HG02870 (cell line): ENCODE results near the gene PPP1CC.
"Not testable (repeated sequence)": the region's sequence is repeated elsewhere in the genome, so short reads cannot be mapped to it uniquely, and the experiment has no call there.

Experiments
- ATAC-seq: cut with Tn5 transposase; IDR thresholded peaks from one replicate; pipeline ENCODE4 v1.9.1; 2021; ENCODE audit warnings: mild to moderate bottlenecking, moderate library complexity; ENCODE audit not compliant: unreplicated experiment

PPP1CC gene

DNA sequence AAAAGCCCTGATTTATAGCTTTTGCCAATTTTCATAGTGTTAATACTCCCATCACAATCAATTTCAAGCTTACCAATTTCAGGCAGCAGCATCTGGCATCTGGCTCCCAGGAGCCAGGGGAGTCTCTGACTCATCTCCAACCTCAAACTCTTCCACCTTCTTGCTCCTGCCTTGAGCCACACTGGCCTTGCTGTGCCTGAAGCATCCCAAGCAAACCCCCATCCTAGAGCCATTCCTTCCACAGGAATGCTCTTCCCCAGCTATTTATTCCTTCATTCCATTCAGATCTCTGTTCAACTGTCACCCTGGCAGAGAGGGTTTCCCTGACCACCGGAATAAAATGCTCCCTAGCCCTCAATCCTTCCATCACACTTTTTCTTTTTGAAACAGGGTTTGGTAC is 13.9 kb upstream of the PPP1CC start:
- no peak for ATAC-seq

DNA sequence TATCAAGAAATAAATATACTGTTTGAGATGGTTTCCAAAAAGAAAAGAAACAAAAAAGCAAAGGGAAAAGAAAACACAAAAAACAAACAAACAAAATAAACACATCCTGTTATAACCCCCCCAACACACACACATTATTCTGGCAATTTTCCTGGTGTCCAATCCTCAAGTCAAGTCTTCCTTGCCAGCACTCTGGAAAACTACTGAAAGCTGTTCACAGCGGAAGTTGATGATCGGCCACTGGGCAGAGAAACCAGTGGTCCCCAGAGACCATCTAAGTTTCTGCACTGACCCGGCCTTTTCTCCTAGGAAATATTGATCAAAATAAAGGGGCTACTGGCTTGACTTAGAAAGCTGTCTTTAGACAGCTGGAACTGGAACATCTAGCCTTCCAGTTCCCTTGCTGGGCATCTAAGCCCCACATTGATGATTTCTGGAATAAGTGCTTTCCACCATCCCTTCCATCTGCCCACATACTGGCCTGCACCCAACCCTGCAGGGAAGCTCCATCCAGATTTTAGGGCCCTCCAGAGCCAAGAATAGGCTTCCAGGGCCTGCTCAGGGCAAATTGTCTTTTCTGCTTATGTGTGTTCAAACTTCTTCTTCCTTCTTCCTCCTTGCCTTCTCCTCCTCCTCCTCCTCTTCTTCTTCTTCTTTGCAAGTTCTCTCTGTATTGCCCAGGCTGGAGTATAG is 11.6 kb upstream of the PPP1CC start:
- no peak for ATAC-seq

DNA sequence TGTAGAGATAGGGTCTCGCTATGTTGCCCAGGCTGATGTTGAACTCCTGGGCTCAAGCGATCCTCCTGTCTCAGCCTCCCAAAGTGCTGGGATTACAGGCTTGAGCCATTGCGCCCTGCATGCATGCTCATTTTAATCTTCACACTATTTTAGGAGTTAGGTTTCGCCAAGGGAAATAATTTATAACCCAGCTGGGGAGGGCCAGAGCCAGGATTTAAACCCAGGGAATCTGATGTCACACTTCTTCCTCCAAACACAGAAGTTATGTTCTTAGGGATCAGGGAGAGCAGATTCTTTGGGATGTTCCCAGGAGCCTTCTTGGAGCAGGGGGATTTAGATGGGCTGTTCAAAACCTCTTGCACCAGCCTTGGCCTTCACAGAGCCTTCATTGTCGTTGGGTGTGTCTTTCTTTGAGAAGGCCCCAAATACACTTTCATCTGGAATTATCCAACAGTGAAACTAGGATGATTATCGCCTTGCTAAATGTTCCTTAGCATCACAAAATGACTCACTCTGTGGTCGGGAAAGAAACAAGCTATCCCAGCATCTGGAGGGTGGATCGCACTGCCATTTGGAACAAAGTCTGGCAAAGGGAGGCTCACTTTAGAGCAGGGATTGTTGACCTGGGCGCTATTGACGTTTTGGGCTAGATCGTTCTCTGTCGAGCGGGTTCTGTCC is 8.2 kb upstream of the PPP1CC start:
- ATAC-seq, result no peak

DNA sequence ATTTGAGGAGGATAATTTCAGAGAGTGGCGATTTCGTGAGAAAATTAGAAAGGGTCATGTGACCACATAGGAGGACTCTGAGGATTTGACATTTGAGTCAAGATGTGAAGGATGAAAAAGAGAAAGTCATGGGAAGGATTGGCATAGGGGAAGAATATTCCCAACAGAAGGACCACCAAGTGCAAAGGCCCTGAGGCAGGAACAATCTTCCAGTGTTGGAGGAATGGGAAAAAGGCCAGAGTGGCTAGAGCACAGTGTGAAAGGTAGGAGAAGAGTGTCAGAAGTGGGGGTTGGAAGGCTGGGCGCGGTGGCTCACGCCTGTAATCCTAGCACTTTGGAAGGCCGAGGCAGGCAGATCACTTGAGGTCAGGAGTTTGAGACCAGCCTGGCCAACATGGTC is 3.9 kb upstream of the PPP1CC start:
- ATAC-seq, result no peak

DNA sequence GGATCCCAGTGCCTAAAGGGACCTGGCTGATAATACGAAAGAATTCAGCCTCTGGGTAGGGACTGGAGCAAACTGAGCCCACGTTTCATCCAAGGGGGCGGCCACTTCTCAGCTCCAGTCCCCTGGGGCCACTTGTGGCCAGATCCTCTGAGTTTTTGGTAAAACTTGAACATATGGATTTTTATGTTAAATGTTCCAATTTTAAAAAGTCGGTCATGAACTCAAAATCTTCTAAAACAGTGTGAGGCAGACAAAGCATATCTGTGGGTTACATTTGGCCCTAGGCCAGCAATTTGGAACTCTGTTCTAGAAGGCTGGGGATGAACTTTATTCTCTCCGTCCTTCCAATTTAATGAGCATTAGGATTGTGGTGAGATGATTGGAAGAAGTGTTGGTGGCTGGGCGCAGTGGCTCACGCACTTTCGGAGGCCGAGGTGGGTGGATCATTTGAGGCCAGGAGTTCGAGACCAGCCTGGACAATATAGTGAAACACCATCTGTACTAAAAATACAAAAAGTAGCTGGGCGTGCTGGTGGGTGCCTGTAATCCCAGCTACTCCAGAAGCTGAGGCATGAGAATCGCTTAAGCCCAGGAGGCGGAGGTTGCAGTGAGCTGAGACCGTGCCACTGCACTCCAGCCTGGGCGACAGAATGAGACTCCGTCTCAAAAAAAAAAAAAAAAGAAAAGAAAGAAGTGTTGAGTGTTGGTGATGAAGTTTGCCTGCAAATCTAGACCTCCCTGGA is 3.0 kb upstream of the PPP1CC start:
- no peak for ATAC-seq

DNA sequence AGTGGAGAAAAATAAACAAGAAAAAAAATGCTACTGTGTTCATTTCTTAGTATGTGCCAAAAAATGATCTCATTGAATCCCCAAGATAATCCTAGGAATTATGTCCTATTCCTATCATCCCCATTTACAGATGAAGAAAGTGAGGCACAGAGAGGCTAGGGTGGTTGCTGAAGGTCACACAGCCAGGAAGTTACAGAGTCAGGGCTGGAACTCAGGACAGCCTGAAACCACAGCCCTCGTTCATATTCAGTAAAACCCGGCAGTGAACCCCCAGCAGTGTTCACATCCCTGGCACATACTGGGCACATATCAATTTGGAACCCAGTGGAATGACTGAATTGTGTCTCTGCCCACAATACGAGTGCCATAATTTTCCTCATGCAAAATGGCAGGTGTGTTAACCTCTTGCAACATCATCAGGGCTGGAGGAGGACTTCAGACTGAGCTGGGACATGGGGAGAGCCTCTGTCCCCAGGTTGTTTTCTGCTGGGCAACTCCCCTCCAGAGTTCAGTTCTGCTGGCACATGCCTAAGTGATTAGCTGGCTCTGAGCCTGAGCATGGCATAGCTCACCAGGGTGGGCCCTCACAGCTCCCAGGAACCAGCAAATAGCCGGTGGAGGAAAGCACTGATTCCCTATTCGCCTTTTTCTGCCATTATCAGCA is 2.0 kb upstream of the PPP1CC start:
- ATAC-seq, result no peak

DNA sequence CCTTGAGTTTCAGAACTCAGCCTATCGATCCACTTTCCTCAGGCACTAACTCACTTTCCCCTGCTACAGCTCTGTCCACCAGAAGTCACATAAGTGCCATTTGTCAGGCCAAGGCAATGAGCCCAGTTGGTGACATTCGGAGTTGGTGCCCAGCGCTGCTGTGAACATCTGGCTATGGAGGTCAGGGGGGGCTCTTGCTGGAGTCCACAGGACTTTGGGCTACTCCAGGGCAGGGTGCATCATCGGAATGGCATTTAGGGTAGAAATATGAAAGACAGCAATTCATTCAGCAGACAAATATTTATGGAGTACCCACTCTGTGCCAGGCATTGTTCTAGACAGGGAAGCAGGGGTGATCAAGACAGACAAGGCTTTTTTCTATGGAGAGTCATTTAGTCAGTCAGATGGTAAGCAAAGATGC is 1.5 kb upstream of the PPP1CC start:
- no peak for ATAC-seq

DNA sequence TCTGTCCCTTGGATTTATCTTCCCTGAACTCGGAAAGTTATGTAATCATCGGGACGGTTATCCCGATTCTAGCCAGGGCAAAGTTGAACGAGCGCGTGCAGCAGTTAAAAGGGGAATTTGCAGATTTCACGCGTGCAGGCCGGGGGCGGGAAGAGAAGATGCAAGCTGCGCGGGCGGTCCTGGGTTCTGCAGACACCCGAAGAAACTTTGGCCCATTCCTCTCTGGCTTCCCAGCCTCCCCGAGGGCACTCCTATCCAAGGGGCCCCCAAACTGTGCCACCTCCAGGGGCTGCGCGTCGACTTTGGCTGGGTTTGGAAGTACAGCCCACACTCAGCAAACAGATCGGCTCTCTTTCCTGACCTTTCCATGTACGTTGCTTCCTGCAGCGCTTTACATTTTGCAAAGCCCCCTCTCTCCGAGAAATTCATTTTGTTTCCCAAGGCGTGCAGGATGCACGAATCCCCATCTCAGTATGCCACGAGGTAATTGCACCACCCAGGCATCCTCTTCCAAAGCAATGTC is 941 bp upstream of the PPP1CC start:
- no peak for ATAC-seq

DNA sequence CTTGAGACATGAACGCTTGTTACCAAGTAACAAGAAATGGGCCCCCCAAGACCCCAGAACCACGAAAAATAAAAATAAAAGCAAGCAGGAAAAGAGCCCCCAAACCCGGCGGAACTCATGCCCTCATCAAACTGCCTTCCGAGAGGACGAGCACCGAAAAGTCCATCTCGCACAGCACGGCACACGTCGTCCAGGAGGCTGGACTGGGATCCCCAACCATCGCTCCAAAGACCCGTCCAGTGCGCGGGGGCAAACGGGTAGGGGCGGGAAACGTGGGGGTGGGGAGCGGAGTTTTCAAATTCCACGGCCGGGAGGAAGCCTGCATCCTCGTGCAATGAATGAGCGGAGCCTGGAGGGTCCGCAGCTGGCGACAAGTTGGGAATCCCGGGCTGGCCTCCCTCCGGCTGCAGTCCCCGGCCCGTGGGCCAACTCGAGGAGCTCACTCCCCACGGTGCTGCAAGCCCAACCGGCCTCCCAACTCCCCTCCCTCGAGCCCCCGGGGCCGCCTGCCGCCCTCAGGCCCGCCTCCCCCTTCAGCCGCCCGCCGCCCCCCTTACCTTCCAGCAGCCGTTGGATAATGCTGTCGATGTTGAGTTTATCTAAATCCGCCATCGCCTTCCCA is 484 bp downstream of the PPP1CC start:
- ATAC-seq, result peak; percentile 11

DNA sequence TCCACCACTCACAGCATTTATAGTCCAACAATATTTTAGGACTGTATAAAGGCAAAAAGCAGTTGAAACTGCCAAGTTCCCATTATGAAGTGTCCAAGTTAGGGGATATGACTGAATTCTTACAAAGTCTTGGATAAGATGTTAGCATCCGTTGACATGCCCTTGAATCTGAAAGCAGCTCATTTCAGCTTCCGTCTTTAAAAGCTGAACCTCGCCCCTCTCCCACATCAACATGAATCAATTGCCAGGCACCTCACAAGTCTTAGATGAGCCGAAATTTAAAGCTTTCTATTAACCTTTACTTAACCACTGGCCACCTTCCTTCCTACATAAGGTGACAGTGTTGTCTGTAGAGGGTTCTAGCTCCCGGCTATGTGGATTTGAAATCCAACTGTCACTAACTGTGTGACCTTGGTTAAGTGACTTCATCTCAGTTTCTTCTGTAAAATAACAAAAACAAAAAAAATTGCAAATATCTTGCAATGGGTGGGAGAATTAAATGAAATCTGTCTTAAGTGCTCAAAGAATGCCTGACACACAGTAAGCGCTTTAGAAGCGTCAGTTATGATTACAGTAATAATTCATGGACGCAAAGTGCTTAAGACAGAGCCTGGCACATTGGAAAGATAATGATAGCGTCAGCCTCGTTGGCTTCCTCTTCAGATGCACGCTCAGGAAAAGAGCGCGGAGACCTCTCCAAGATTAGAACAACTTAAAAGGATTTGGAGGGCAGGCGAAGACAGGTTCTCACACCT is 1.2 kb downstream of the PPP1CC start:
- no peak for ATAC-seq

DNA sequence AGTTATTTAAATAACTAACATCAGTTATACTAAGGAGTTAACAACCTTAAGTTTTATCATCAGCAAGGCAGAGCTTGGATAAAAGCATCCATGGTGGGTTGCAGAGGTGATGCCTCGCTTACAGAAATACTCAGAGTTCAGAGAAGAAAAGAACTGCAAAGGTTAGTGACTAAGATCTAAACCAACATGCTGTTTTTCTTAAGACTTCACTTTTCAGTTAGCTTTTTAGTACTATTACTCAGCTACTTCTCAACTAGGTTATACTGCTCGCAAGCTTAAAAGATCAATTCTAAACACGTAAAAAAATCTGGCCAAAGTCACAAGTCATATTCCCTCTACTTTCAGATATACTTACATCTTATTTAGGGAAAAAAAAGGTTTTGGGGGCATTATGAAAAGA is 2.8 kb downstream of the PPP1CC start:
- ATAC-seq, result no peak

DNA sequence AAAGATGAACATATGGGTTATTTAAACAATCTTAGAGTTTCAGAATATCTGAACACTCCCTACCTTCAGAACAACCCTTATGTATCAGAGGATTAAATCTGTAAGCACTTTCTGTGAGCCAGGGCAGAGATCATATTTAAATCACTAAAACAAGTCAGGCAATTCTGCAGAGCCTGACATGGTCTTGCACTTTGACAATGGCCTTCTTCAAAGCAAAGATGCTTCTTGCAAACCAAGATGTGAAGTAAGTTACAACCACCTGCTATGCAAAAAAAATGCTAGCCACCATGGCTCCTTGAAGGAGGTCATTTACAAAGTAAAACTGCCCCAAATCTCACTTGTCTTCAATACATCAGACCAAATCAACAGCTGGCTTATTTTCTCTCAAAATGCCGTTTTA is 3.2 kb downstream of the PPP1CC start:
- no peak for ATAC-seq

DNA sequence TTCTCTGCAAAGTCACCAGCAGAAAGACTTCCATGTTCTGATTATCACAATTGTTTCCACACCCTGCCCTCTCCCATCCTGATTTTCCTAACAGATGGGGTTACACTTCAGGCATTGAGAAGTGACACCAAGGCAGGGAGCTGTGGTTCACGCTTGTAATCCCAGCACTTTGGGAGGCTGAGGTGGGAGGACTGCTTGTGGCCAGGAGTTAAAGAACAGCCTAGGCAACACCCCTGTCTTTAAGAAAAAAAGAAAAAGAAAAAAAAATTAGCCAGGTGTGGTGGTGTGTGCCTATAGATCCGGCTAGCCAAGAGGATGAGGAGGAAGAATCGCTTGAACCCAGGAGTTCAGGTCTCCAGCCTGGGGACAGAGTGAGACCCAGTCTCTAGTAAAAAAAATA is 5.2 kb downstream of the PPP1CC start:
- ATAC-seq, result no peak

DNA sequence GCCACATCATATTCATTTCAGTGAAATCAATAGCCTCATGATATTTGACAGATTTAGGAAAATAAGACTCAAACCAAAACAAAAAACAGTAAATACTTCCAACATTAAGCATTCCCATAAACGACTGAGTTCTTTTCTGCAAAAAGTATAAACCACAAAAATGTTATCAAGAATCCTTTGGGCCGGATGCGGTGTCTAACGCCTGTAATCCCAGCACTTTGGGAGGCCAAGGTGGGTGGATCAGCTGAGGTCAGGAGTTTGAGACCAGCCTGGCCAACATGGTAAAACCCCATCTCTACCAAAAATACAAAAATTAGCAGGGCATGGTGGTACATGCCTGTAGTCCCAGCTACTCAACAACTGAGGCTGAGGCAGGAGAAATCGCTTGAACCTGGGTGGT is 5.7 kb downstream of the PPP1CC start:
- ATAC-seq, result not testable (repeated sequence)

DNA sequence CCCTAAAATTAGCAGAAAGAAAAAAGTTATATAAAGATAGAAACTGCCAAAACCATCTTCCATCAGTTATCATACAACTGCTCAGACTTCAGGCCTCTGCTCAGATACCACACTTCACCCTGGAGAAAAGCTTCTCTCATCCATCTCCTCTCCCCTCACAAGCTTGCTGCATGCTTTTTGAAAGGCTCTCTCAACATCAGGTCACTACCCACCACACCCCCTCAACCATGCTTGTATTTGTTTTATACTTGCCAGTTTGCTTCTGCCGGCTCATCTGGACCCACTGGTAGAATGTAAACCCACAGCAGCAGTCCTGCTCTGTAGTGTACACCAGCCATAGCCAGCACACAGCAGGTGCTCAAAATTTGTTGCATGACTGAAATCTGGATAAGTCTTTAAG is 8.8 kb downstream of the PPP1CC start:
- ATAC-seq, result no peak

DNA sequence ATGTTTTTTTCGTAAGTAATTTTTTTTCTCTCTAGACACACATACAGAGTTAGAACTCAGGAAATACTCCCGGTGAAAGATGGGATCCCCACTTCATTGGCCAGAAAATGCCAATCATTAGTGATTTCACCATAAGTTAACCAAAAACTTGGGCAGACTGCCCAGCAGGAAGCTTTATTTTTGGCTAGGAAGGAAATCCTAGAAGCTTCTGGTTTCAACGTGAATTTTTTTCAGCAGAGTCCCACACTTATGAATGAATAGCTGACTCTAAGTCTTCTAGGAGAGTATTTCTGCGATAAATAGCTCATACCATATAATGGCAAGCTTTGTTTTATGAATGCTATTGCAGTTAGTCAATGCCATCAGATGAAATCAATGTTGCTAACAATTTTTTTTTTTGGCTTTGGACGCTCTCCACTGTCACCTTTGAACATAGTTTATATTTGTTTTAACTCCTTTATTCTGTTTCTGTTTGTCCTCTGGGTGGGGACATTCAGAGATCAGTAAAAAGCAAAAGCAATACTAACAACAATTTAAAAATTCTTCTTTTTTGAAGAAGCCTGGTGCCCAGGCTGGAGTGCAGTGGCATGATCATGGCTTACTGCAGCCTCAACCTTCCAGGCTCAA is 9.5 kb downstream of the PPP1CC start:
- no peak for ATAC-seq

DNA sequence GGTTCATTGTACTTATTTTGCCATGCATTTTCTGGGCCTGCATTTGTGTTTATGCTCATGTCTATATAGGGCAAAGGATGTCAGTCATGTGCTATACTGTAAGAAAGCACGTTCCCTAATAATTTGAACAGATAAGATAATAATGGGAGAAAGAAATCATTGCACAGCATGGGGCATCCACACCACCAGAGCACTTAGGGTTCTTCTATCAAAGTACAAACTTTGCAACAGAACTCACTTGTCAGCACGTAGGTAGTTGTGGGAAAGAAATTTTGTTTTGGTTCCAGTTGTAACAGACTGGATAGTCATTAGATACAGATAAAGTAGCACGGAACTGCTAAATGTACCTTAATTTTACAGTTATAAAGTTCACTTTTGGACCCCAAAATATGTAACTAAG is 10.1 kb downstream of the PPP1CC start:
- ATAC-seq, result no peak

DNA sequence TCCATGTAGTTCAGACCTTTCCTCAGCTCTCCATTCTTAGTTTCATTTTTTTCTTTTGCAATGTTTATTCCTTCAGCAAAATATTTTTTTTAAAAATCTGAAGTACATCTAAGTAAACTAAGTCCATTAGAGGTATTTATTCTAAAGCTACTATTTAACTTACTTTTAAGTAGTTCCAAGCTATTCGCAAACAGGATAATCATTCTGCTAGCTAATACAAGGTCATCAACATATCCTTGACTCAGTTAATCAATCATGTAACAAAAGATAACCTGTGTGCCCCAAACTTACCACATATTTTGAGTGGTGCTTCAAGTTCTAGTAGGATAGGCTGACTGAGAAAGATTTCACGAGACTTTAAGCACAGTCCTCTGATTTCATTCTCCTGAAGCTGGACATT is 11.2 kb downstream of the PPP1CC start:
- ATAC-seq, result no peak

DNA sequence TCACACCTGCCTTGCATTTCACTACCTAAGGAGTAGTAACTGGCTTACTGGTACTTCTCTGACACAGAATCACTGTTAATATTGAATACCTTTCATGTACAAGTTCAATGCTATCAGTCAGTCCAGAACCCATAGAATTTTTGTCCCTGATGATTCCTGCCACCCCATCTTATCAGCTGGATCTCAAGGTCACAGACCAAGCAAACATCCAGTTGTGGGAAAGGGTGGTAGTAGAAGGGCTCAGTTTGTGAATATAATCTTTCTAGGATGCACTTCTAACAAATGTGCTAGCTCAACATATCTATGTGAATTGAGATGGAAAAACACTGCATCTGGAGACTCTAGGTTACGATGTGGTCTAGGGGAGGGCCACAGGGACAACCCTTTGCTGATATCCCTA is 14.1 kb downstream of the PPP1CC start:
- no peak for ATAC-seq
